Epithelial cell of proximal tubule (primary cell): ENCODE measurements around the gene FARP1. TPM values are rescaled to one million over a fixed set of nuclear protein-coding genes. Genes with fewer than 3 reads are reported as not detected.

Experiments
- DNase-seq: peaks from one replicate; pipeline ENCODE4 v3.0.0-alpha.2; 2011; ENCODE audit warnings: low read depth
- H3K4me3 ChIP-seq: 2 replicates; pipeline ENCODE4 v1.5.1; 2011; ENCODE audit warnings: low read depth, mild to moderate bottlenecking, low read length
- CTCF ChIP-seq: conservative IDR thresholded peaks from 2 replicates; pipeline ENCODE4 v1.5.1; 2012; ENCODE audit warnings: low read depth, mild to moderate bottlenecking, low read length
- total RNA-seq: library from RNA; depleted of rRNA; stranded (reverse); fragments of >200 nt; gene quantifications from 2 replicates; pipeline ENCODE4 v1.2.3, GENCODE V29; 2015

The FARP1 gene
- total RNA-seq, 1 donor from 2014 or later: 97.0 TPM

GRCh38 chr13:98346904-98347636, 204.2 kb downstream of the FARP1 start:
- no peak for DNase-seq
- H3K4me3 ChIP-seq: no peak overlapping the region
- TF ChIP-seq CTCF: no peak

- DNase-seq: no peak
- no peak for TF ChIP-seq CTCF
- H3K4me3 ChIP-seq: no peak overlapping the region
These were observed 204.9 kb downstream of the FARP1 start for GRCh38 chr13:98347756-98348155.

GRCh38 chr13:98348466-98349200, 205.7 kb downstream of the FARP1 start:
- no peak overlapping the region for H3K4me3 ChIP-seq
- no peak for DNase-seq
- no peak for TF ChIP-seq CTCF

GRCh38 chr13:98349731-98350305, 206.9 kb downstream of the FARP1 start:
- TF ChIP-seq CTCF: no peak

GRCh38 chr13:98350746-98351330, 207.9 kb downstream of the FARP1 start:
- no peak for TF ChIP-seq CTCF
- no peak overlapping the region for H3K4me3 ChIP-seq
- DNase-seq: no peak

More at GRCh38 chr13:98349731-98350305, 206.9 kb downstream of the FARP1 start:
- H3K4me3 ChIP-seq: no peak overlapping the region
- no peak for DNase-seq

- H3K4me3 ChIP-seq: no peak overlapping the region
- no peak for TF ChIP-seq CTCF
These were observed 208.7 kb downstream of the FARP1 start for GRCh38 chr13:98351636-98352035.

More at GRCh38 chr13:98351636-98352035, 208.7 kb downstream of the FARP1 start:
- DNase-seq: no peak
